Transverse colon (tissue), 3 donors: ENCODE results near the gene DNAH3.

Source experiments
- POLR2A ChIP-seq: fragments of 450-650 bp; IDR thresholded peaks from one replicate; pipeline ENCODE4 v1.6.1; 2016; ENCODE audit warnings: antibody characterized with exemption, mild to moderate bottlenecking, moderate library complexity
- TF ChIP-seq, protein P1 (sequence below), 5 experiments: fragments of 200-600 bp in 3 of 5; fragments of 450-650 bp in 2 of 5; sonication (generic) in 3 of 5; IDR thresholded peaks; 1 replicate in 2 of 5; 2 replicates in 3 of 5; pipeline ENCODE4 v1.5.1; 2016 to 2017; ENCODE audit warnings: antibody characterized with exemption in 5 of 5, inconsistent platforms in 3 of 5, mild to moderate bottlenecking in 2 of 5, moderate library complexity in 1 of 5

DNA sequence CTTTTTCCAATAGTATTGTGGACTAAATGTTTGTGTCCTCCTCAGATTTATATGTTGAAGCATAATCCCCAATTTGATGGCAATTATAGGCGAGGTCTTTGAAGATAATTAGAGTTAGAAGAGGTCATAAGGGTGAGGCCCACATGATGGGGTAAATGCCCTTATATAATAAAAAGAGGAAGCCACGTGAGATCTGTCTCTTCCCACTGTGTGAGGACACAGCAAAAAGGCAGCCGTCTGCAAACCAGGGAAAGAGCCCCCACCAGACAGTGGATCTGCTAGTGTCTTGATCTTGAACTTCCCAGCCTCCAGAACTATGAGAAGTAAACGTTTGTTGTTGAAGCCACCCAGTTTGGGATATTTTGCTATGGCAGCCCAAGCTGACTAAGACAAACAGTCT lies 174.1 kb downstream of the DNAH3 start:
- no peak for TF ChIP-seq POLR2A
- TF ChIP-seq, protein P1, sequence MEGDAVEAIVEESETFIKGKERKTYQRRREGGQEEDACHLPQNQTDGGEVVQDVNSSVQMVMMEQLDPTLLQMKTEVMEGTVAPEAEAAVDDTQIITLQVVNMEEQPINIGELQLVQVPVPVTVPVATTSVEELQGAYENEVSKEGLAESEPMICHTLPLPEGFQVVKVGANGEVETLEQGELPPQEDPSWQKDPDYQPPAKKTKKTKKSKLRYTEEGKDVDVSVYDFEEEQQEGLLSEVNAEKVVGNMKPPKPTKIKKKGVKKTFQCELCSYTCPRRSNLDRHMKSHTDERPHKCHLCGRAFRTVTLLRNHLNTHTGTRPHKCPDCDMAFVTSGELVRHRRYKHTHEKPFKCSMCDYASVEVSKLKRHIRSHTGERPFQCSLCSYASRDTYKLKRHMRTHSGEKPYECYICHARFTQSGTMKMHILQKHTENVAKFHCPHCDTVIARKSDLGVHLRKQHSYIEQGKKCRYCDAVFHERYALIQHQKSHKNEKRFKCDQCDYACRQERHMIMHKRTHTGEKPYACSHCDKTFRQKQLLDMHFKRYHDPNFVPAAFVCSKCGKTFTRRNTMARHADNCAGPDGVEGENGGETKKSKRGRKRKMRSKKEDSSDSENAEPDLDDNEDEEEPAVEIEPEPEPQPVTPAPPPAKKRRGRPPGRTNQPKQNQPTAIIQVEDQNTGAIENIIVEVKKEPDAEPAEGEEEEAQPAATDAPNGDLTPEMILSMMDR (IDR thresholded peaks at IDR 0.05) = no peak
